H1 (cell line): Measurements from ENCODE around the gene SDSL. TPM values are rescaled to one million over a fixed set of nuclear protein-coding genes. Genes with fewer than 3 reads are reported as not detected.

Experiments used
- CTCF ChIA-PET: fragments of 300-600 bp; sonication (Branson Sonifier 250); formaldehyde crosslinking; loops from one replicate; lab custom pipeline; 2021; ENCODE audit not compliant: partially characterized antibody; lab: Charles Lee
- POLR2A ChIA-PET: fragments of 300-600 bp; sonication (Branson Sonifier 250); formaldehyde crosslinking; loops from one replicate; lab custom pipeline; 2021; ENCODE audit warnings: inconsistent platforms; ENCODE audit not compliant: partially characterized antibody; lab: Charles Lee
- DNase-seq, 2 experiments: peaks; one replicate each; pipeline versions ENCODE4 v3.0.0 to v3.0.0-alpha.2; 2010 to 2022; ENCODE audit warnings: low spot score in 2 of 2, low read depth in 1 of 2, mixed read lengths in 1 of 2
- FAIRE-seq: peaks from 2 replicates; lab custom pipeline; 2011; peaks lifted over from hg19 to GRCh38; lab: Jason Lieb, UNC
- H2AFZ ChIP-seq: 2 replicates; pipeline ENCODE4 v1.8.1; 2012; ENCODE audit warnings: low read length, inconsistent platforms
- H2AK5ac ChIP-seq: 2 replicates; pipeline ENCODE4 v1.6.1; 2013; ENCODE audit warnings: low read depth, low read length
- H2BK120ac ChIP-seq: replicated peaks from 2 replicates; pipeline ENCODE3; 2013; ENCODE audit warnings: low read depth, low read length, inconsistent platforms
- H2BK12ac ChIP-seq: 2 replicates; pipeline ENCODE4 v1.6.1; 2013; ENCODE audit warnings: low read depth, low read length
- H2BK15ac ChIP-seq: 2 replicates; pipeline ENCODE4 v1.6.1; 2013; ENCODE audit warnings: low read length
- H2BK20ac ChIP-seq: 2 replicates; pipeline ENCODE4 v1.6.1; 2013; ENCODE audit warnings: low read length
- H2BK5ac ChIP-seq: 2 replicates; pipeline ENCODE4 v1.6.1; 2013; ENCODE audit warnings: low read depth, low read length
- H3K14ac ChIP-seq: 2 replicates; pipeline ENCODE4 v1.6.1; 2013; ENCODE audit warnings: inconsistent platforms; ENCODE audit not compliant: insufficient read length
- H3K18ac ChIP-seq: 2 replicates; pipeline ENCODE4 v1.6.1; 2013; ENCODE audit warnings: low read length; ENCODE audit errors: extremely low read depth
- H3K23ac ChIP-seq: 2 replicates; pipeline ENCODE4 v1.6.1; 2013; ENCODE audit warnings: inconsistent platforms; ENCODE audit not compliant: insufficient read length
- H3K23me2 ChIP-seq: 2 replicates; pipeline ENCODE4 v1.6.1; 2013; ENCODE audit warnings: low read depth, low read length
- H3K27ac ChIP-seq: 2 replicates; pipeline ENCODE4 v1.6.1; 2011; ENCODE audit warnings: low read depth, low read length, inconsistent platforms
- H3K27me3 ChIP-seq, 4 experiments: replicated peaks in 1 of 4; 1 replicate in 1 of 4; 2 replicates in 3 of 4; pipeline versions ENCODE4 v1.6.1 to v1.8.1; 2011 to 2013; ENCODE audit warnings: low read length in 3 of 4, mild to moderate bottlenecking in 3 of 4, inconsistent platforms in 2 of 4, mixed read lengths in 2 of 4, moderate library complexity in 1 of 4; ENCODE audit not compliant: control insufficient read depth in 3 of 4, insufficient read depth in 3 of 4; ENCODE audit errors: extremely low read depth in 1 of 4
- H3K36me3 ChIP-seq, 4 experiments: 2 replicates each; pipeline versions ENCODE4 v1.6.1 to v1.8.1; 2011 to 2013; ENCODE audit warnings: mild to moderate bottlenecking in 4 of 4, low read length in 3 of 4, moderate library complexity in 2 of 4, control low read depth in 1 of 4, inconsistent platforms in 1 of 4; ENCODE audit not compliant: insufficient read depth in 4 of 4, control insufficient read depth in 2 of 4
- H3K4ac ChIP-seq: replicated peaks from 2 replicates; pipeline ENCODE3; 2013; ENCODE audit warnings: low read length, low read depth, mixed read lengths, inconsistent platforms; ENCODE audit not compliant: insufficient read length
- H3K4me1 ChIP-seq, 4 experiments: replicated peaks in 1 of 4; 1 replicate in 1 of 4; 2 replicates in 3 of 4; pipeline versions ENCODE4 v1.6.1 to v1.8.1; 2011 to 2013; ENCODE audit warnings: low read length in 3 of 4, inconsistent platforms in 2 of 4, mixed read lengths in 1 of 4; ENCODE audit not compliant: insufficient read depth in 4 of 4, control insufficient read depth in 3 of 4
- H3K4me2 ChIP-seq, 2 experiments: 2 replicates each; pipeline versions ENCODE4 v1.6.1 to v1.8.1; 2011 to 2013; ENCODE audit warnings: low read depth in 2 of 2, low read length in 2 of 2, control low read depth in 1 of 2, inconsistent platforms in 1 of 2, mild to moderate bottlenecking in 1 of 2; ENCODE audit not compliant: insufficient read depth in 1 of 2
- H3K4me3 ChIP-seq, 4 experiments: fragments of 200-600, 300-600 bp in 1 of 4; sonication (generic), shearing (Covaris generic), sonication (Bioruptor Twin) in 1 of 4; 2 replicates each; pipeline versions ENCODE4 v1.5.1 to v1.8.1; 2011 to 2016; ENCODE audit warnings: low read length in 4 of 4, low read depth in 3 of 4, control low read depth in 2 of 4, inconsistent platforms in 2 of 4, mild to moderate bottlenecking in 2 of 4, mixed read lengths in 1 of 4, moderate library complexity in 1 of 4; ENCODE audit not compliant: insufficient read depth in 2 of 4; ENCODE audit errors: extremely low read depth in 1 of 4
- H3K56ac ChIP-seq: replicated peaks from 2 replicates; pipeline ENCODE3; 2013; ENCODE audit warnings: low read depth, mild to moderate bottlenecking, mixed read lengths, low read length, inconsistent platforms; ENCODE audit not compliant: insufficient read length
- H3K79me1 ChIP-seq: 2 replicates; pipeline ENCODE4 v1.6.1; 2013; ENCODE audit warnings: low read depth, low read length, control low read depth
- H3K79me2 ChIP-seq, 2 experiments: 2 replicates each; pipeline versions ENCODE4 v1.6.1 to v1.8.1; 2012 to 2013; ENCODE audit warnings: low read length in 2 of 2, mild to moderate bottlenecking in 2 of 2, inconsistent platforms in 1 of 2; ENCODE audit not compliant: insufficient read depth in 2 of 2, control insufficient read depth in 1 of 2
- H3K9ac ChIP-seq, 4 experiments: replicated peaks in 1 of 4; 1 replicate in 1 of 4; 2 replicates in 3 of 4; pipeline versions ENCODE4 v1.6.1 to v1.8.1; 2011 to 2013; ENCODE audit warnings: low read depth in 3 of 4, low read length in 3 of 4, control low read depth in 2 of 4, mild to moderate bottlenecking in 2 of 4, moderate library complexity in 2 of 4, inconsistent platforms in 1 of 4; ENCODE audit errors: extremely low read depth in 1 of 4
- H3K9me3 ChIP-seq, 2 experiments: 2 replicates each; pipeline versions ENCODE4 v1.6.1 to v1.8.1; 2012 to 2013; ENCODE audit warnings: mild to moderate bottlenecking in 2 of 2, moderate library complexity in 2 of 2, control low read depth in 1 of 2, inconsistent platforms in 1 of 2, low read depth in 1 of 2, low read length in 1 of 2, mixed read lengths in 1 of 2; ENCODE audit not compliant: insufficient read depth in 2 of 2
- H4K20me1 ChIP-seq, 2 experiments: replicated peaks in 1 of 2; 2 replicates each; pipeline versions ENCODE3 to v1.8.1; 2011 to 2013; ENCODE audit warnings: inconsistent platforms in 2 of 2, low read length in 2 of 2, mild to moderate bottlenecking in 1 of 2; ENCODE audit not compliant: insufficient read depth in 2 of 2, control insufficient read depth in 1 of 2
- H4K5ac ChIP-seq: 2 replicates; pipeline ENCODE4 v1.6.1; 2013; ENCODE audit warnings: low read length, low read depth, mixed read lengths, inconsistent platforms; ENCODE audit not compliant: insufficient read length
- H4K8ac ChIP-seq: 2 replicates; pipeline ENCODE4 v1.8.0; 2013; ENCODE audit warnings: mild to moderate bottlenecking, moderate library complexity, low read length, inconsistent platforms; ENCODE audit not compliant: insufficient read depth; ENCODE audit errors: extremely low read depth
- H4K91ac ChIP-seq: replicated peaks from 2 replicates; pipeline ENCODE3; 2013; ENCODE audit warnings: low read length, mixed read lengths, inconsistent platforms; ENCODE audit not compliant: insufficient read length
- TAF1 ChIP-seq: IDR thresholded peaks from 2 replicates; pipeline ENCODE4 v1.6.1; 2011; ENCODE audit warnings: mild to moderate bottlenecking, low read depth, low read length
- WGBS, 2 experiments: shearing (Covaris generic) in 1 of 2; methylation state at CpG; one replicate each; pipeline versions ENCODE4 v1.1.6 to v1.1.7; 2013 to 2015; ENCODE audit warnings: low lambda C conversion rate in 2 of 2, mixed read lengths in 2 of 2, inconsistent platforms in 1 of 2, low coverage in 1 of 2, missing lambda C conversion rate in 1 of 2; ENCODE audit not compliant: insufficient replicate concordance in 2 of 2, insufficient coverage in 1 of 2, insufficient read length in 1 of 2; ENCODE audit errors: extremely low coverage in 1 of 2, missing lambda C conversion rate in 1 of 2; 5-methylcytosine and 5-hydroxymethylcytosine counted together
- polyA plus RNA-seq, 7 experiments: library from polyadenylated mRNA; depleted of rRNA in 3 of 7; stranded (reverse) in 5 of 7; unstranded in 2 of 7; fragments of >200 nt in 5 of 7; fragments of 200-250 nt in 2 of 7; gene quantifications; 1 replicate in 5 of 7; 2 replicates in 1 of 7; 4 replicates in 1 of 7; pipeline versions ENCODE4 v1.2.1 to v1.2.3, GENCODE V29; 2011 to 2013; ENCODE audit warnings: missing spikeins in 2 of 7, mixed read lengths in 2 of 7
- total RNA-seq: library from RNA; stranded (reverse); fragmentation: NEBNext Ultra II Directional; extraction: Animal tissue kit (Norgen Biotek cat#: 25700); gene quantifications from 2 replicates; pipeline ENCODE4 v1.2.1, GENCODE V29; 2021

SDSL gene
- total and polyA plus RNA-seq, 2 of the 8 experiments (the other 6 are each of a cell fraction or from before 2014, with no cell fraction given), result 0.69 to 1.3 TPM

GRCh38 chr12:113422886-113423669 lies 898 bp downstream of the SDSL start:
- DNase-seq, result no peak
- H3K4ac ChIP-seq, result no peak overlapping the region
- no peaks in the 10 kb centered on the region for H3K9me3 ChIP-seq
- H3K4me3 ChIP-seq, result no peak overlapping the region
- H4K91ac ChIP-seq, result no peak overlapping the region
- ChIA-PET POLR2A (interaction anchor here (0.6 kb wide), 1 partner anchor 47 kb away, joined by 3 read pairs; no protein-coding TSS in a partner anchor), CTCF (interaction anchor here (0.7 to 3.0 kb wide), 4 partner anchors 10 to 23 kb away, joined by 3 to 53 read pairs (median 16); no protein-coding TSS in a partner anchor)
- no peak overlapping the region for H2AK5ac ChIP-seq
- WGBS, 2 experiments, result 94% methylated on average over 6 of the region's 6 CpGs; no CpG with 5 or more reads in 1 of the 2 experiments
- H3K56ac ChIP-seq, result no peak overlapping the region
- H3K36me3 ChIP-seq, result no peaks in the 10 kb centered on the region
- no peak overlapping the region; the same call in 1 of the 2 replicates for H2BK20ac ChIP-seq
- H3K23ac ChIP-seq, result no peak overlapping the region
- no peak overlapping the region; a peak in 1 of 4 replicates for H3K4me2 ChIP-seq
- no peak overlapping the region for H3K9ac ChIP-seq
- H3K79me2 ChIP-seq, result no peaks in the 10 kb centered on the region
- H4K8ac ChIP-seq, result 0 out of 2 replicates have a peak overlapping the region, but pooled peaks have one; percentile 28
- H3K18ac ChIP-seq, result no peak overlapping the region; the same call in 1 of the 2 replicates
- H2AFZ ChIP-seq, result no peak overlapping the region
- no peaks in the 10 kb centered on the region for H3K79me1 ChIP-seq
- FAIRE-seq, result no peak
- no peaks in the 10 kb centered on the region for H4K20me1 ChIP-seq
- no peak overlapping the region for H4K5ac ChIP-seq
- H3K27me3 ChIP-seq, result no peaks in the 10 kb centered on the region
- H2BK15ac ChIP-seq, result peak overlapping the region; percentile 92
- 0 out of 2 replicates have a peak overlapping the region, but pooled peaks have one; percentile 60 for H2BK12ac ChIP-seq
- H2BK120ac ChIP-seq, result peak overlapping the region; percentile 28
- peaks cover 0 to 7% (median 5%) of the 10 kb centered on the region in 4 experiments; a peak in 5 of 7 replicates for H3K4me1 ChIP-seq
- peak overlapping the region; percentile 52; the same call in 1 of the 2 replicates for H2BK5ac ChIP-seq
- H3K14ac ChIP-seq, result no peak overlapping the region
- peaks cover 5% of the 10 kb centered on the region for H3K23me2 ChIP-seq
- H3K27ac ChIP-seq, result no peak overlapping the region
- TF ChIP-seq TAF1, result no peak
